ENCODE measurements around the gene CLRN3. TPM values are rescaled to one million over a fixed set of nuclear protein-coding genes. Genes with fewer than 3 reads are reported as not detected.

Gene CLRN3
- total and polyA plus RNA-seq, 2 experiments from 2014 or later, result not detected

GRCh38 chr10:127869329-127869728, 23.4 kb downstream of the CLRN3 start:
- H2AFZ ChIP-seq, result no peak overlapping the region
- H3K27ac Mint-ChIP-seq, result no peak overlapping the region
- ATAC-seq (no peak), DNase-seq (ENCODE audit: low spot score) (no peak)
- H3K9me2 ChIP-seq (ENCODE audit: insufficient read depth), result peaks cover 7% of the 10 kb centered on the region; the same call in 1 of the 2 replicates
- no peaks in the 10 kb centered on the region for H3F3A ChIP-seq (replicated peaks; ENCODE audit: low read depth)
- no peaks in the 10 kb centered on the region; the same call in 2 of the 3 replicates for H3K4me1 Mint-ChIP-seq
- no peak overlapping the region for H3K27ac ChIP-seq (ENCODE audit: low read depth)
- H3K9me3 Mint-ChIP-seq, result peaks cover 26% of the 10 kb centered on the region
- H3K4me2 ChIP-seq, result no peak overlapping the region
- TF ChIP-seq STAT1 (IDR thresholded peaks at IDR 0.05; ENCODE audit: unreplicated experiment) (no peak), POLR2AphosphoS5 (IDR thresholded peaks at IDR 0.05; ENCODE audit: low read depth) (no peak), REST (IDR thresholded peaks at IDR 0.05; ENCODE audit: unreplicated experiment) (no peak), EZH2phosphoT487 (IDR thresholded peaks at IDR 0.05; ENCODE audit: unreplicated experiment) (no peak)
- H3K4me3 Mint-ChIP-seq, result no peak overlapping the region
- H3K27me3 Mint-ChIP-seq (ENCODE audit: insufficient read depth, low read depth, poor library complexity), result peaks cover 2% of the 10 kb centered on the region
- no peaks in the 10 kb centered on the region for H3K27me3 ChIP-seq (ENCODE audit: insufficient read depth)
- H3K36me3 ChIP-seq (ENCODE audit: insufficient read depth), result no peaks in the 10 kb centered on the region
- no peaks in the 10 kb centered on the region for H3K79me2 ChIP-seq (replicated peaks; ENCODE audit: insufficient read depth)
- no peak overlapping the region for H3K4me3 ChIP-seq
- H3K4me1 ChIP-seq (ENCODE audit: insufficient read depth), result no peaks in the 10 kb centered on the region
- no peaks in the 10 kb centered on the region for H4K20me1 ChIP-seq (replicated peaks; ENCODE audit: insufficient read depth)
- H3K36me3 Mint-ChIP-seq (ENCODE audit: low read depth), result peaks cover 5% of the 10 kb centered on the region; the same call in 2 of the 3 replicates

- H3K27me3 ChIP-seq (ENCODE audit: insufficient read depth), result no peaks in the 10 kb centered on the region
- no peak overlapping the region for H3K4me3 Mint-ChIP-seq
- no peak overlapping the region for H3K4me2 ChIP-seq
- no peak overlapping the region for H3K27ac ChIP-seq (ENCODE audit: low read depth)
- DNase-seq (ENCODE audit: low spot score), result no peak
- H3K9me2 ChIP-seq (ENCODE audit: insufficient read depth), result peaks cover 10% of the 10 kb centered on the region; the same call in 1 of the 2 replicates
- ATAC-seq, result no peak
- H2AFZ ChIP-seq, result no peak overlapping the region
- no peaks in the 10 kb centered on the region for H3K79me2 ChIP-seq (replicated peaks; ENCODE audit: insufficient read depth)
- no peaks in the 10 kb centered on the region for H3F3A ChIP-seq (replicated peaks; ENCODE audit: low read depth)
- peaks cover 20% of the 10 kb centered on the region; the same call in 2 of the 3 replicates for H3K36me3 Mint-ChIP-seq (ENCODE audit: low read depth)
- peaks cover 41% of the 10 kb centered on the region for H3K9me3 Mint-ChIP-seq
- H3K36me3 ChIP-seq (ENCODE audit: insufficient read depth), result no peaks in the 10 kb centered on the region
- no peaks in the 10 kb centered on the region for H3K4me1 Mint-ChIP-seq
- H3K4me1 ChIP-seq (ENCODE audit: insufficient read depth), result no peaks in the 10 kb centered on the region
- H3K27ac Mint-ChIP-seq, result no peak overlapping the region
- H4K20me1 ChIP-seq (replicated peaks; ENCODE audit: insufficient read depth), result no peaks in the 10 kb centered on the region
- no peak overlapping the region for H3K4me3 ChIP-seq
- peaks cover 2% of the 10 kb centered on the region for H3K27me3 Mint-ChIP-seq (ENCODE audit: insufficient read depth, low read depth, poor library complexity)
- TF ChIP-seq REST (IDR thresholded peaks at IDR 0.05; ENCODE audit: unreplicated experiment) (no peak), EZH2 (IDR thresholded peaks at IDR 0.05; ENCODE audit: low read depth, unreplicated experiment) (no peak), ZNF462 (CRISPR knock-in tag; IDR thresholded peaks at IDR 0.05) (no peak), JUNB (IDR thresholded peaks at IDR 0.05; ENCODE audit: unreplicated experiment) (no peak)
These were observed 24.9 kb downstream of the CLRN3 start for GRCh38 chr10:127867805-127868204.

All from GM23338 (cell line).